CD4-positive, alpha-beta T cell treated with Interleukin-10 for 1 hour (primary cell): Measurements from ENCODE around the gene MKX.

Source experiments
- DNase-seq: peaks from one replicate; pipeline ENCODE4 v3.0.0-alpha.2; 2020

Gene MKX

DNA sequence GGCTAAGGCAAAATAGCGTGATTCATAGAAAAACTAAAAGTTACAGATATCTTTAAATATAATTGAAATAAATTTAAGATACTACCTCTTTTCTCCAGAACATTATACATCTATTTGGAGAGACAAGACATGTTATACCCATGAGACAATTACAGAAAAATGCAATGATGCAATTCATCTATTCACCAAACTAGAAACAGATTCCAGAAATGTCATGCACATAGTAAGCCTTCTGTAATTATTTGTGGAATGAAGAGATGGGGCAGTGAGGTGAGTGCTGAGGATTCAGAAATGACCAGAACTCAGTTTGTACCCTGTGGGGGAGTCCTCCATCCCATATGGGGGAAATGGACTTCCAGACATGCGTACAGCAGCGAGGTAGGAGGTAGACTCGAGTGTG lies 99.4 kb downstream of the MKX start:
- DNase-seq = no peak

DNA sequence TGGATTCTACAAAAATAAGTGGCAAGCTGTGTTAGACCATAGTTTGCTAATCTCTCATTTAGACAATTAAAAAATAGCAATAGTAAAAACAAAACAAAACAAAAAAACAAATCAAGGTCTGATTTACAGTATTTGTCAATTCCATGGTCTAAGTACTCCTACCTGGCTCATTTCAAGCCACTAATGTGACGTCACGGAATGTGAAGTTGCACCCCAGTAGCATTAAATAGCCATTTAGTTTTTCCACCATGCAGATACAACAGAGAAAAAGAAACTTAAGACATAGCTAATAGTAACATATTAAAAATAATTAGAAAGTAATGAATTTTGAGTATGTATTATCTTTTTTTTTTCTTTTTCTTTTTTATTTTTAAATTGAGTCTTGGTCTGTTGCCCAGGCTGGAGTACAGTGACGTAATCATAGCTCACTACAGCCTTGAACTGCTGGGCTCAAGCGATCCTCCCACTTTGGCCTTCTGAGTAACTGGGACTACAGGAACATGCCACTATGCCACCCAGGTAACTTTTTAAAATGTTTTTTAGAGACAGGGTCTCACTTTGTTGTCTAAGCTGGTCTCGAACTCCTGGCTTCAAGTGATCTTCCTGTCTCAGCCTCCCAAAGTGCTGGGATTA lies 101.2 kb downstream of the MKX start:
- DNase-seq = no peak

DNA sequence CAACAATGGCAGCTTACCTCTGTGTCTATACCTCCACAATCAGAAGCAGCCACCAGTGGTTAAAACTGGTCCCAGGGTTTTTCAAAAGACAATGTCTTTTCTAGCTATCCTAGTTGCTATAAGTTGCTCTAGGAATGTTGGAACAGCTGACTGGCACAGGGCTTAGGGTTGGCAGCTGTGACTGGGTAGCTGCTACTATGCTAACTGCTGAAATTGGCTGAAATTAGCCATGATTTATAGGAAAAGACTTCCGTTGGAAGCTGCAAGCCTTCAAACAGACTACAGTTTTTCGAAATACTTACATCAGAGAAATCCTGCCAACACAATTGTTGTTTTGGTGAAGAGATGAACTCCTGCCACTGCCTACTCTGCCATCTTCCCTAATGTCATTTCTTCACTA lies 102.3 kb downstream of the MKX start:
- no peak for DNase-seq

DNA sequence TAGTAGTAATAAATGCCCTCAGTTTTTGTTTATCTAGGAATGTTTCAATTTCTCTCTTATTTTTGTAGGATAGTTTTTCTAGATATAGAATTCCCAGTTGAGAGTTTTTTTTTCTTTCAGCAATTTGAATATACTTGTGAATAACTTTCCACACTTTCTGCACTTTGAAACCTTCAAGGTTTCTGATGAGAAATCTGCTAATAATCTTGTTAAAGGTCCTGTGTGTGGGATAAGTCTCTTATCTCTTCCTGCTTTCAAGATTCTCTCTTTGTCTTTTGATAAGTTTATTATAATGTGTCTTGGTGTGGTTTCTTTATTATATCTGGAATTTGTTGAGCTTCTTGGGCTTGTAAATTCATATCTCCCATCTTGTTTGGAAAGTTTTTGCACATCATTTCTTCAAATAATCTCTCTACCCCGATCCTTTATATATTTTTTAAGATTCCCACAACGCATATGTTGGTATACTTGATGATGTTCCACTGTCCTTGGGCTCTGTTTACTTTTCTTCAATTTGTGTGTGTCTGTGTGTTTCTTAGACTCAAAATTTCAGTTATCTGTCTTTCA lies 103.5 kb downstream of the MKX start:
- DNase-seq = no peak

DNA sequence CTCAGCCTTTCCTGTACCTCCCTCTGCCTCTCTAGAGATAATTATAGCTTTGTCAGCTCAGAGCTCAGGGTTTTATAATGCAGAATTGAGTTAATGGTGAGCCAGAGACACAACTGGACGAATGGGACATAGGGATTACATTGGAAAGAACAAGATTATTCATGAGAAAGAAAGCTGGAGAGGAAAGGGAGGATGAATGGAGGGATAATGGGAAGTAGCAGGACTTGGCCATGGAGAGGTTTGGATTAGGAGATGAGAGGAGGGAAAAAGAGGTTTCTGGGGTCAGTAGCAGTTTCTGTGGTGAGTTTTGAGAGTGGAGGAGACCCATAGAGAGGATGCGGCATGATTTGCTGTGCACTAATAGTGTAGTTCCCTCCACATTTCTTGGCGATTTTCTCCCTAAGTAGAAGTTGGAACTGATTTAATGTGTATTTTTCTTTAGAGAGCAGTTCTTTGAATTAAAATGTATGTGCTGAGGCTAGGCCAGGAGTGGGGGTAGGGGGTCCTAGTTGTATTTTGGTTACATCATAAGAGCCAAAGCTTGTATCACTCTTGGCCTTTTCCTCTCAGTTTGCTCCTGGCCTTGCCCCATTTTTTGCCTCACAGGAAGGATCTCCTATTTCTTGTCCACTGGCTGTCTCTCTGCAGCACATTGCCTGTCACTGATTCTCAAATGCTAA lies 107.4 kb downstream of the MKX start:
- DNase-seq = no peak

DNA sequence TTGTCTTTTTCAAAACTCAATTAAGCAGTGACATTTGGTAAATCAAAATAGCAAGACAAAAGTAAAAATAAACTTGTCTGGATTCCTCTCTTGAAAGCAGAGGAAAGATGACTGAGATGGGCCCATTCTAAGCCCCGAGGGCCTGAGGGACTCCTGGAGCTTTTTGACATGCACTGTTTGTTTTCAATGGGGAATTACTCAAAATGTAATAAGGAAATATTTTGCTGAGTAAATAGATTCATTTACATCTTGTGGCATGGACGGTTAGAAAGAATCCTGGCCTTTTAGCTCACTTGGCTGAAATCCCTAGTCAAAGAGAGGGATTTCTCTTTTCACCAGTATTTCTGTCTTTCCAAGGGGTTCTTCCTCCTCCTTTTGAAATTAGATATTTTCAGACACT lies 108.0 kb downstream of the MKX start:
- no peak for DNase-seq

DNA sequence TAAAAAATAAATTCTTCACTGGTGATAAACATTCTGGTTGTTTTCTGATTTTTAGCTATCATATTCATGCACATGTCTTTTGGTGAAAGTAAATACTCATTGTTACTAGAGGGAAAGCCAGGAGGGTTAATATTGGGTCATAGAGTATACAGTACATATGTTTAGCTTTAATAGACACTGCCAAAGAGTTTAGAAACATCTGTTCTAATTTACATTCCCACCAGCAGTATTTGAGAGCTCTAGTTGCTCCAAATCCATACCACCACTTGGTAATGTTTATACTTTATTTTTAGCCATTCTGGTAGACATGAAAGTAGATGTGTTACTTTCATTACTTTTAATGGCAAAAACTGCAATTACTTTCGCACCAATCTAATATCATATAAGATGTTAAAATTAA lies 108.8 kb downstream of the MKX start:
- no peak for DNase-seq

DNA sequence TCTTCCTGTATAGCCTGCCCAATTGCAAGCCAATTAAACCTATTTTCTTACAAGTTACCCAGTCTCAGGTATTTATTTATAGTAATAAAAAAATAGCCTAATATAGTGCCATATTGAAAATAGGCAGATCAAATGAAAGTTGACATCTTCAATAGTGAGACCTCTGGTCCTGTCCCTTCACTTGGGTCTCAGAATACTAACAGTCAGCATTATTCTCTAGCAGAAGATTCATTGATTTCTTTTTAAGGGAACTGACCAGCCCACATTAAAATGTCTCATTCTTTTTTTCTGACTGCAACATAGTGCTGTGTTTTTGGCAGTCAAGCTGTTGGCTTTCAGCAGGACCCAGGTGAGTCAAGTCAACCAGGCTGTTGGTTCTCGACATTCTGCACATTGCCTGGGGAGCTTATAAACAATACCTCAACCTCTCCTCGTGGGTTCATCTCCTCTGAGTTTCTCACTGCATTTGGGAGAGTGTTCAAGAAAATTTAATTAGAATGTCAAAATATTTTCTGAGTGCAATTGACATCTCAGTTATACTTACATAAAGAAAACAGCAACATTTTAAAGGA lies 109.8 kb downstream of the MKX start:
- no peak for DNase-seq

DNA sequence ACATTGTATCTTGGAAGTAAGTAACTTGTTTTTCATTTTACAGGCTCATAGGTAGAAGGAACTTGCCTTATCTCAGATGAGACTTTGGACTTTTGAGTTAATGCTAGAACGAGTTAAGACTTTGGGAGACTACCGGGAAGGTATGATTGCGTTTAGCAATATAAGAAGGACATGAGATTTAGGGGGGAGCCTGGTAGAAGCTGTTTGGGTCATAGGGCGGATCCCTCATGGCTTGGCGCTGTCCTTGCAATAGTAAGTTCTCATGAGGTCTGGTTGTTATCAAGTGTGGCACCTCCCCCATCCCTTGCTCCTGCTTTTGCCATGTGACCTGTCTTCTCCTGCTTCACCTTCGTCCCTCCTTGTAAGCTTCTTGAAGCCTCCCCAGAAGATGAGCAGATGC lies 110.3 kb downstream of the MKX start:
- no peak for DNase-seq

DNA sequence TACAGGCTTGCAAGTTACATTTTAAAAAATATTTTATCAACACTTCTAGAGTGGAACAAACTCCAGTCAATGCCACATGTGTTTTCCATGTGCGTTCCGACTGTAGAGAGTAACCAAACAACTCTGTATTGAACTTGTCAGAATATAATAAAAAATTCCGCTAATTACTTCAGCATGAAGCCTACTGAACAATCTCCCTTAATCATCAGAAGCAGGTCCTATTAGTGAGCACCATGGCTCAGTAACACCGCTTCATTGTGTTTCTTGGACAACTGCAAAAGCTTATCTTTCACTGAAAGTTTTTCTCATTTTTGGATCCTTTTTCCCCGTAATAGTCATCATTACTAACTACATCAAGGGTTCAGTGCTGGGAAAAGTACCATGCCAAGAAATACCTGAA lies 117.0 kb downstream of the MKX start:
- no peak for DNase-seq

DNA sequence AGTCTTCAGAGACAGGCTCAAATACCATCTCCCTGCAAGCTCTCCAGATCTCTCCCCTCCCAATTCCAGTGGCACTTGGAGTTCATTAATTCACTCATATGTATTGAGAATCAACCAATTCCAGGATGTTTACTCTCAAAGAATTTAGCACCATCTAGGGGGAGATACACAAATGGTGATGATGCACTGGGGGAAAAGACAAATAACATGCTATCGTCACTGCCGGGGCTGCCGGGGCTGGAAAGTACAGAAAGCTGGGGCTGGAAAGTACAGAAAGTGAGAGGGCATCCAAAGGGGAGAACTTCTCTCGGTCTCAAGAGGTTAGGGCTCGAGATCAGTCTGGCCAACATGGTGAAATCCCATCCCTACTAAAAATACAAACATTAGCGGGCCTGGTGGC lies 118.7 kb downstream of the MKX start:
- no peak for DNase-seq

DNA sequence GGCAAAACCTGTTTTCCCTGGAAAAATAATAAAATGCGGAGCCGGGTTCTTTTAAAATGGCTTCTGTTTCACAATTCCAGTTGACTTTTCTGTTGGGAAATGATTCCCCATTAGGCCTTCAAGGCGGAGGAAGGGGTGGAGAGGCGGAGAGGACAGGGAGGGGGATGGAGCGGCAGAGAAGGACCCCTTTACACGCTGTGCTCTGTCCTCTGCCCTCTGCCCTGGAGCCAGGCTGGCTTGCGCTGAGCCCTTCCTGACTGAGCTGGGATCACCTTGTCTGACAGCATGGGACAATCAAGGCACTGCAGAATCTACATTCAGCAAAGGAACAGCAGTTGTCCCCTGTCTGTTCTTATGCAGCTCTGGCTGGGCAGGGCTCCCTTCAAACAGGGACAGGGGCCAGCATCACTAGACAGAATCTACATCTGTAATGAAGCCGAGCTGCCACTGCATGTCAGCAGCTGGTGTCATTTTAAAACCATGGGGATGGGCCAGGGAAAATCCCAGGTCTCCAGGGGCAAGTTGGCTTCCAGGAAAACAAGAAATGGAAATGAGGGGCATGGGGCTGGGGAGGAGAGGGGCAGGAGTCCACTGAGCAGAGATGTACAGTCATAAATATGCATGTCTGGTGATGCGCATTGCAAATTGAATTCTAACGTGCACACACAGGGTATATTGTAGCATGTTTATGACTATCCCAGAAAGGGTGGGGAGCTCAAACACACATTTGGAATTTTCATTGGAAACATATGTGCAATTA lies 120.0 kb downstream of the MKX start:
- no peak for DNase-seq

DNA sequence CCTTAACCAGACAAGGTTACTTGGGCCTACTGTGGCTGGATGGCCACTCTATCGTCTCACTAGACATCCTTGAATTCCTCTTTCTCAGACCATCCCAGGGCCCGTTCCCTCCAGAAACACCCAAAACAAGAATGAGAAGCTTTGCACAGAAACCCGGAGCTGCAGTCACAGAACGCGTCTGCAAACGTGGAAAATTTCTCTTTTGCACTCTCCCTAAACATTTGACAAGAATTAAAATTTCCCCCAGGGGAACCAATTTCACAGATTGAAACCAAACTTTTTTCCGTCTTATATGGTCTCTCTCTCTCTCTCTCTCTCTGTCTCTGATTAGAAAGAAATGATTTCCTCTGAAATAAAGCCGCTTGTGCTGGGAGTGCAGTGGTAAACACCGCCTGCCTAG lies 120.7 kb downstream of the MKX start:
- no peak for DNase-seq
